ENCODE results near the gene CALY. TPM values are rescaled to one million over a fixed set of nuclear protein-coding genes. Genes with fewer than 3 reads are reported as not detected.
A peak's percentile ranks its signal among the peaks of the same experiment; 100 is the strongest.

The CALY gene
- total RNA-seq, 2 experiments from 2014 or later = not detected

- ChIA-PET CTCF (interaction anchor here (1.0 to 2.8 kb wide), 6 partner anchors 8 to 54 kb away, joined by 3 to 17 read pairs (median 5); no protein-coding TSS in a partner anchor), POLR2A (interaction anchor here (0.6 to 3.5 kb wide), 7 partner anchors 9 to 133 kb away, joined by 3 to 13 read pairs (median 4); no protein-coding TSS in a partner anchor)
- ATAC-seq = peak; percentile 0
- Mint-ChIP-seq H3K27me3 (ENCODE audit: low read depth) (no peaks in the 10 kb centered on the region), H3K27ac (peak overlapping the region; percentile 86), H3K36me3 (ENCODE audit: low read depth) (peaks cover 28% of the 10 kb centered on the region), H3K9me3 (ENCODE audit: insufficient read depth) (no peaks in the 10 kb centered on the region), H3K4me1 (ENCODE audit: low read depth) (peaks cover 49% of the 10 kb centered on the region), H3K4me3 (peak overlapping the region; percentile 87)
- DNase-seq = no peak
Observed at GRCh38 chr10:133276100-133276434, 60.6 kb downstream of the CALY start.

GRCh38 chr10:133275684-133276092 lies 61.0 kb downstream of the CALY start:
- Mint-ChIP-seq H3K4me3 (peak overlapping the region; percentile 87), H3K4me1 (ENCODE audit: low read depth) (peaks cover 49% of the 10 kb centered on the region), H3K9me3 (ENCODE audit: insufficient read depth) (no peaks in the 10 kb centered on the region), H3K27me3 (ENCODE audit: low read depth) (no peaks in the 10 kb centered on the region), H3K27ac (peak overlapping the region; percentile 86), H3K36me3 (ENCODE audit: low read depth) (peaks cover 28% of the 10 kb centered on the region)
- CTCF ChIA-PET = interaction anchor here (1.0 to 2.8 kb wide), 7 partner anchors 8 to 132 kb away, joined by 3 to 17 read pairs (median 5); no protein-coding TSS in a partner anchor
- DNase-seq = peak; percentile 63
- ATAC-seq = peak; percentile 62
- POLR2A ChIA-PET = interaction anchor here (0.5 to 3.5 kb wide), 11 partner anchors 9 to 829 kb away, joined by 3 to 13 read pairs (median 3); no protein-coding TSS in a partner anchor

- Mint-ChIP-seq H3K36me3 (ENCODE audit: low read depth) (peaks cover 26% of the 10 kb centered on the region), H3K4me1 (ENCODE audit: low read depth) (peaks cover 47% of the 10 kb centered on the region), H3K9me3 (ENCODE audit: insufficient read depth) (no peaks in the 10 kb centered on the region), H3K27ac (peak overlapping the region; percentile 86), H3K27me3 (ENCODE audit: low read depth) (no peaks in the 10 kb centered on the region), H3K4me3 (peak overlapping the region; percentile 87)
- ATAC-seq (peak; percentile 60), DNase-seq (peak; percentile 77)
- POLR2A ChIA-PET = interaction anchor here (0.5 to 3.5 kb wide), 11 partner anchors 11 to 828 kb away, joined by 3 to 13 read pairs (median 3); no protein-coding TSS in a partner anchor
- CTCF ChIA-PET = interaction anchor here (0.8 to 2.8 kb wide), 8 partner anchors 12 to 131 kb away, joined by 3 to 17 read pairs (median 6); no protein-coding TSS in a partner anchor
Observed at GRCh38 chr10:133274751-133275683, 61.7 kb downstream of the CALY start.

Small RNA genes lying within 50 kb of the gene (microRNA-seq; reads per million reads assigned to microRNA genes)
- gene MIR3944 = not detected

Other genes with a start within 250 kb of the CALY start
- not detected for gene ADGRA1, start 249.0 kb downstream of the CALY start, total RNA-seq
- under 1 TPM; 0.21 to 0.32 TPM for gene KNDC1, start 176.7 kb downstream of the CALY start, total RNA-seq
- not detected for gene UTF1, start 106.7 kb downstream of the CALY start, total RNA-seq
- gene VENTX, start 99.0 kb downstream of the CALY start, total RNA-seq = not detected
- gene ADAM8, start 60.0 kb downstream of the CALY start, total RNA-seq = 10 to 100 TPM; 69.9 to 75.5 TPM
- gene TUBGCP2, start 28.0 kb downstream of the CALY start, total RNA-seq = 10 to 100 TPM; 53.5 to 59.0 TPM
- 10 to 100 TPM; 61.4 to 62.6 TPM for gene ZNF511, start 28.0 kb downstream of the CALY start, total RNA-seq
- gene PRAP1, start 10.5 kb upstream of the CALY start, total RNA-seq = not detected
- 10 to 100 TPM; 12.4 to 13.4 TPM for gene FUOM, start 21.1 kb upstream of the CALY start, total RNA-seq
- gene ECHS1, start 36.5 kb upstream of the CALY start, total RNA-seq = 10 to 100 TPM; 47.0 to 48.5 TPM
- 1 to 10 TPM; 5.8 to 6.5 TPM for gene PAOX, start 42.4 kb upstream of the CALY start, total RNA-seq
- gene MTG1, start 57.3 kb upstream of the CALY start, total RNA-seq = 10 to 100 TPM; 51.8 to 54.8 TPM
- gene SPRN, start 87.7 kb upstream of the CALY start, total RNA-seq = not detected
- gene SCART1, start 117.0 kb upstream of the CALY start, total RNA-seq = 1 to 10 TPM; 2.0 to 2.7 TPM
- under 1 TPM in 1 of 2 experiments, not detected in 1; 0.13 TPM for gene CYP2E1, start 190.5 kb upstream of the CALY start, total RNA-seq
- under 1 TPM in 1 of 2 experiments, not detected in 1; 0.21 TPM for gene SYCE1, start 228.7 kb upstream of the CALY start, total RNA-seq